ENCODE data around the gene GLP1R.

Gene GLP1R

GRCh38 chr6:39017547-39017880, 31.1 kb upstream of the GLP1R start:
- H3K4me3 ChIP-seq (ENCODE audit: low read depth, low read length, poor library complexity, severe bottlenecking): no peak overlapping the region
- no peak overlapping the region for H2AFZ ChIP-seq (ENCODE audit: low read length)
- no peaks in the 10 kb centered on the region for H3F3A ChIP-seq (ENCODE audit: insufficient read depth, low read length)
- no peaks in the 10 kb centered on the region for H3K4me1 ChIP-seq (ENCODE audit: insufficient read depth, low read length, severe bottlenecking)
- H3K27ac ChIP-seq (ENCODE audit: low read depth, low read length, poor library complexity, severe bottlenecking): no peak overlapping the region
- H4K20me1 ChIP-seq (ENCODE audit: insufficient read depth, low read length): no peaks in the 10 kb centered on the region
- H3K79me2 ChIP-seq (ENCODE audit: insufficient read depth, low read length): no peaks in the 10 kb centered on the region
- H3K9me3 ChIP-seq (ENCODE audit: low read length): no peaks in the 10 kb centered on the region
- no peaks in the 10 kb centered on the region for H3K36me3 ChIP-seq (ENCODE audit: insufficient read depth, low read length)
- TF ChIP-seq EZH2 (IDR thresholded peaks at IDR 0.05; ENCODE audit: borderline replicate concordance, low read length) (no peak), CTCF (IDR thresholded peaks at IDR 0.05; ENCODE audit: low read length) (no peak)
- H3K9ac ChIP-seq (ENCODE audit: low read length): no peak overlapping the region
- H3K4me2 ChIP-seq (ENCODE audit: low read length): no peak overlapping the region
- H3K27me3 ChIP-seq (ENCODE audit: insufficient read depth, low read length): no peaks in the 10 kb centered on the region
- H3K9me2 ChIP-seq (ENCODE audit: low read depth, low read length): no peaks in the 10 kb centered on the region

DNA sequence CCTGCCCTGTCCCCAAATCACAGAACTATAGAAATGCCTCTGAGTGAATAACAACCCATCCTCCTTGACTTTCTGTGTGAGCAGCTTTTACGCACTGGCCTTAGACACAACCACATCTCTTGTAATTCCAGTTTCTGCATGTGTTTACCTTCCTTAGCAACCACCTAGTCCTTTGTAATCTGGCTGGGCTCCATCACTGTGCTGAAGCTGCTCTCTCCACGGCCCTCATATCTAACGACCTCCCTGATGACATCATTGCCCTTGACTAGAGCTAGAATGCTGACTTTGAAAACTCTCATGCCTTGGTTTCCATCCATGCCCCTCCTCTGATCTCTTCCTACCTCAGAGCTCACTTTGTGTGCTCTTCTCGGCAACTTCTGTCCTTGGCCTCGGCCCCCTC, 30.5 kb upstream of the GLP1R start:
- Histone ChIP-seq H3F3A (ENCODE audit: insufficient read depth, low read length) (no peaks in the 10 kb centered on the region), H3K36me3 (ENCODE audit: insufficient read depth, low read length) (no peaks in the 10 kb centered on the region), H3K4me3 (ENCODE audit: low read depth, low read length, poor library complexity, severe bottlenecking) (no peak overlapping the region), H3K9ac (ENCODE audit: low read length) (no peak overlapping the region), H3K9me3 (ENCODE audit: low read length) (no peaks in the 10 kb centered on the region), H3K4me2 (ENCODE audit: low read length) (no peak overlapping the region), H2AFZ (ENCODE audit: low read length) (no peak overlapping the region), H4K20me1 (ENCODE audit: insufficient read depth, low read length) (no peaks in the 10 kb centered on the region), H3K4me1 (ENCODE audit: insufficient read depth, low read length, severe bottlenecking) (no peaks in the 10 kb centered on the region), H3K27me3 (ENCODE audit: insufficient read depth, low read length) (no peaks in the 10 kb centered on the region), H3K27ac (ENCODE audit: low read depth, low read length, poor library complexity, severe bottlenecking) (no peak overlapping the region), H3K79me2 (ENCODE audit: insufficient read depth, low read length) (no peaks in the 10 kb centered on the region), H3K9me2 (ENCODE audit: low read depth, low read length) (no peaks in the 10 kb centered on the region)
- TF ChIP-seq CTCF (IDR thresholded peaks at IDR 0.05; ENCODE audit: low read length) (no peak), EZH2 (IDR thresholded peaks at IDR 0.05; ENCODE audit: borderline replicate concordance, low read length) (no peak)

GRCh38 chr6:39020136-39020535, 28.4 kb upstream of the GLP1R start:
- Histone ChIP-seq H3K9ac (ENCODE audit: low read length) (no peak overlapping the region), H3K27ac (ENCODE audit: low read depth, low read length, poor library complexity, severe bottlenecking) (no peak overlapping the region), H3F3A (ENCODE audit: insufficient read depth, low read length) (no peaks in the 10 kb centered on the region), H3K4me3 (ENCODE audit: low read depth, low read length, poor library complexity, severe bottlenecking) (no peak overlapping the region), H4K20me1 (ENCODE audit: insufficient read depth, low read length) (no peaks in the 10 kb centered on the region), H3K9me3 (ENCODE audit: low read length) (no peaks in the 10 kb centered on the region), H3K27me3 (ENCODE audit: insufficient read depth, low read length) (0 out of 2 replicates have a peak, but pooled peaks cover 4% of the 10 kb centered on the region), H3K79me2 (ENCODE audit: insufficient read depth, low read length) (no peaks in the 10 kb centered on the region), H3K9me2 (ENCODE audit: low read depth, low read length) (no peaks in the 10 kb centered on the region), H3K4me2 (ENCODE audit: low read length) (no peak overlapping the region), H3K36me3 (ENCODE audit: insufficient read depth, low read length) (no peaks in the 10 kb centered on the region), H3K4me1 (ENCODE audit: insufficient read depth, low read length, severe bottlenecking) (no peaks in the 10 kb centered on the region), H2AFZ (ENCODE audit: low read length) (no peak overlapping the region)
- TF ChIP-seq CTCF (IDR thresholded peaks at IDR 0.05; ENCODE audit: low read length) (no peak), EZH2 (IDR thresholded peaks at IDR 0.05; ENCODE audit: borderline replicate concordance, low read length) (no peak)

Data from OCI-LY1 (cell line).